Measurements from ENCODE around the gene WDR86. TPM values are rescaled to one million over a fixed set of nuclear protein-coding genes. Genes with fewer than 3 reads are reported as not detected.

The WDR86 gene
- total RNA-seq, 2 experiments from 2014 or later: not detected

- DNase-seq (no peak), ATAC-seq (no peak)
- Mint-ChIP-seq H3K4me3 (no peak overlapping the region), H3K27me3 (peaks cover 4% of the 10 kb centered on the region), H3K36me3 (ENCODE audit: low read depth) (no peaks in the 10 kb centered on the region), H3K4me1 (peaks cover 2% of the 10 kb centered on the region), H3K9me3 (ENCODE audit: low read depth) (no peaks in the 10 kb centered on the region), H3K27ac (no peak overlapping the region)
- CTCF ChIA-PET: interaction anchor here (0.7 to 12.0 kb wide), 7 partner anchors 12 to 429 kb away, joined by 3 to 210 read pairs (median 4); no protein-coding TSS in a partner anchor
- POLR2A ChIA-PET: interaction anchor here (0.6 kb wide), 1 partner anchor 94 kb away, joined by 3 read pairs; no protein-coding TSS in a partner anchor
- intact Hi-C loops (cut with DNase I, micrococcal nuclease): no loop called here
These were observed 41.3 kb upstream of the WDR86 start for GRCh38 chr7:151451156-151451555.

- ChIA-PET POLR2A (interaction anchor here (0.8 kb wide), 1 partner anchor 70 kb away, joined by 3 read pairs; no protein-coding TSS in a partner anchor), CTCF (interaction anchor here (0.6 to 12.0 kb wide), 18 partner anchors 11 to 409 kb away, joined by 3 to 210 read pairs (median 5); no protein-coding TSS in a partner anchor)
- intact Hi-C loops (cut with DNase I, micrococcal nuclease): loop anchor here (2.0 to 5.0 kb wide), 3 partner anchors 38 to 309 kb away; partner anchors contain the start of gene WDR86 (in 1 of the 2)
- Mint-ChIP-seq H3K36me3 (ENCODE audit: low read depth) (no peaks in the 10 kb centered on the region), H3K4me1 (peaks cover 4% of the 10 kb centered on the region), H3K9me3 (ENCODE audit: low read depth) (no peaks in the 10 kb centered on the region), H3K27ac (no peak overlapping the region), H3K4me3 (no peak overlapping the region), H3K27me3 (peaks cover 4% of the 10 kb centered on the region)
- DNase-seq (no peak), ATAC-seq (no peak)
These were observed 40.2 kb upstream of the WDR86 start for GRCh38 chr7:151449990-151450389.

GRCh38 chr7:151448261-151449252 is 38.7 kb upstream of the WDR86 start:
- peak overlapping the region; percentile 59 for H3K4me3 Mint-ChIP-seq
- no peaks in the 10 kb centered on the region for H3K36me3 Mint-ChIP-seq (ENCODE audit: low read depth)
- H3K27me3 Mint-ChIP-seq: peaks cover 4% of the 10 kb centered on the region
- intact Hi-C loops (cut with DNase I, micrococcal nuclease): loop anchor here (1.0 to 5.0 kb wide), 6 partner anchors 34 to 310 kb away; partner anchors contain the start of gene WDR86 (in 1 of the 2)
- peak; percentile 79 for ATAC-seq
- DNase-seq: peak; percentile 87
- ChIA-PET CTCF (interaction anchor here (0.6 to 12.0 kb wide), 52 partner anchors 10 to 683 kb away, joined by 3 to 210 read pairs (median 4); partner anchors contain the start of gene NUB1), POLR2A (interaction anchor here (0.6 to 1.6 kb wide), 3 partner anchors 68 to 867 kb away, joined by 4 read pairs; no protein-coding TSS in a partner anchor)
- peaks cover 12% of the 10 kb centered on the region for H3K4me1 Mint-ChIP-seq
- no peaks in the 10 kb centered on the region for H3K9me3 Mint-ChIP-seq (ENCODE audit: low read depth)
- H3K27ac Mint-ChIP-seq: no peak overlapping the region

- DNase-seq: no peak
- no peak overlapping the region for H3K27ac Mint-ChIP-seq
- peaks cover 17% of the 10 kb centered on the region for H3K4me1 Mint-ChIP-seq
- POLR2A ChIA-PET: interaction anchor here (0.6 to 1.6 kb wide), 2 partner anchors 79 to 867 kb away, joined by 4 read pairs; no protein-coding TSS in a partner anchor
- intact Hi-C loops (cut with DNase I, micrococcal nuclease): loop anchor here (1.0 to 5.0 kb wide), 6 partner anchors 34 to 311 kb away; partner anchors contain the start of gene WDR86 (in 1 of the 2)
- H3K27me3 Mint-ChIP-seq: peaks cover 4% of the 10 kb centered on the region
- no peaks in the 10 kb centered on the region for H3K36me3 Mint-ChIP-seq (ENCODE audit: low read depth)
- H3K9me3 Mint-ChIP-seq (ENCODE audit: low read depth): no peaks in the 10 kb centered on the region
- H3K4me3 Mint-ChIP-seq: peak overlapping the region; percentile 59
- CTCF ChIA-PET: interaction anchor here (0.6 to 12.0 kb wide), 36 partner anchors 11 to 683 kb away, joined by 3 to 210 read pairs (median 4); partner anchors contain the start of gene NUB1
- no peak for ATAC-seq
These were observed 38.0 kb upstream of the WDR86 start for GRCh38 chr7:151447901-151448260.

GRCh38 chr7:151447312-151447711 is 37.5 kb upstream of the WDR86 start:
- Mint-ChIP-seq H3K9me3 (ENCODE audit: low read depth) (no peaks in the 10 kb centered on the region), H3K4me1 (peaks cover 21% of the 10 kb centered on the region), H3K27ac (no peak overlapping the region), H3K27me3 (peaks cover 4% of the 10 kb centered on the region), H3K4me3 (no peak overlapping the region), H3K36me3 (ENCODE audit: low read depth) (no peaks in the 10 kb centered on the region)
- intact Hi-C loops (cut with DNase I, micrococcal nuclease): loop anchor here (5.0 kb wide), 2 partner anchors 35 to 95 kb away; partner anchors contain the start of gene WDR86 (in 1 of the 2)
- ChIA-PET CTCF (interaction anchor here (1.1 to 12.0 kb wide), 8 partner anchors 35 to 131 kb away, joined by 3 to 210 read pairs (median 10); no protein-coding TSS in a partner anchor), POLR2A (no interaction called here)
- no peak for DNase-seq
- ATAC-seq: no peak

- intact Hi-C loops (cut with DNase I, micrococcal nuclease): loop anchor here (5.0 kb wide), 2 partner anchors 34 to 94 kb away; partner anchors contain the start of gene WDR86 (in 1 of the 2)
- CTCF ChIA-PET: interaction anchor here (0.7 to 12.0 kb wide), 3 partner anchors 77 to 299 kb away, joined by 3 to 210 read pairs (median 4); no protein-coding TSS in a partner anchor
- Mint-ChIP-seq H3K27ac (no peak overlapping the region), H3K4me3 (no peak overlapping the region), H3K4me1 (peaks cover 29% of the 10 kb centered on the region), H3K36me3 (ENCODE audit: low read depth) (no peaks in the 10 kb centered on the region), H3K9me3 (ENCODE audit: low read depth) (no peaks in the 10 kb centered on the region), H3K27me3 (peaks cover 4% of the 10 kb centered on the region)
- POLR2A ChIA-PET: interaction anchor here (0.6 kb wide), 1 partner anchor 87 kb away, joined by 3 read pairs; no protein-coding TSS in a partner anchor
- DNase-seq: no peak
- ATAC-seq: no peak
These were observed 36.6 kb upstream of the WDR86 start for GRCh38 chr7:151446412-151446811.

- no peak overlapping the region for H3K27ac Mint-ChIP-seq
- ChIA-PET CTCF (interaction anchor here (1.1 to 12.0 kb wide), 5 partner anchors 24 to 130 kb away, joined by 3 to 210 read pairs (median 4); no protein-coding TSS in a partner anchor), POLR2A (no interaction called here)
- peaks cover 43% of the 10 kb centered on the region for H3K4me1 Mint-ChIP-seq
- DNase-seq (no peak), ATAC-seq (peak; percentile 34)
- no peaks in the 10 kb centered on the region for H3K9me3 Mint-ChIP-seq (ENCODE audit: low read depth)
- H3K36me3 Mint-ChIP-seq (ENCODE audit: low read depth): no peaks in the 10 kb centered on the region
- H3K27me3 Mint-ChIP-seq: peaks cover 2% of the 10 kb centered on the region
- no peak overlapping the region for H3K4me3 Mint-ChIP-seq
- intact Hi-C loops (cut with DNase I, micrococcal nuclease): loop anchor here (5.0 kb wide), 2 partner anchors 32 to 92 kb away; partner anchors contain the start of gene WDR86 (in 1 of the 2)
These were observed 34.8 kb upstream of the WDR86 start for GRCh38 chr7:151444632-151445031.

GRCh38 chr7:151442776-151443496 is 33.1 kb upstream of the WDR86 start:
- Mint-ChIP-seq H3K9me3 (ENCODE audit: low read depth) (no peaks in the 10 kb centered on the region), H3K36me3 (ENCODE audit: low read depth) (no peaks in the 10 kb centered on the region), H3K4me1 (peaks cover 43% of the 10 kb centered on the region), H3K27me3 (no peaks in the 10 kb centered on the region), H3K4me3 (no peak overlapping the region), H3K27ac (no peak overlapping the region)
- no peak for ATAC-seq
- intact Hi-C loops (cut with DNase I, micrococcal nuclease): no loop called here
- CTCF ChIA-PET: interaction anchor here (0.5 to 12.0 kb wide), 7 partner anchors 10 to 437 kb away, joined by 3 to 210 read pairs (median 4); no protein-coding TSS in a partner anchor
- no peak for DNase-seq
- POLR2A ChIA-PET: interaction anchor here (0.6 to 1.0 kb wide), 2 partner anchors 98 to 102 kb away, joined by 3 read pairs; no protein-coding TSS in a partner anchor

GRCh38 chr7:151440799-151441445 is 31.1 kb upstream of the WDR86 start:
- H3K4me1 Mint-ChIP-seq: peaks cover 43% of the 10 kb centered on the region
- no peak for DNase-seq
- H3K27ac Mint-ChIP-seq: peak overlapping the region; percentile 17
- peak; percentile 11 for ATAC-seq
- ChIA-PET CTCF (interaction anchor here (0.7 to 12.0 kb wide), 6 partner anchors 13 to 188 kb away, joined by 3 to 210 read pairs (median 4); no protein-coding TSS in a partner anchor), POLR2A (no interaction called here)
- H3K4me3 Mint-ChIP-seq: peak overlapping the region; percentile 38
- H3K27me3 Mint-ChIP-seq: no peaks in the 10 kb centered on the region
- no peaks in the 10 kb centered on the region for H3K9me3 Mint-ChIP-seq (ENCODE audit: low read depth)
- no peaks in the 10 kb centered on the region for H3K36me3 Mint-ChIP-seq (ENCODE audit: low read depth)
- intact Hi-C loops (cut with DNase I, micrococcal nuclease): no loop called here

All from activated CD4-positive, alpha-beta T cell treated with anti-CD3 and anti-CD28 coated beads for 36 hours (primary cell).